T-helper 9 cell (primary cell): ENCODE results near the gene SPTAN1.

Experiments used
- DNase-seq: peaks from one replicate; pipeline ENCODE4 v3.0.0-alpha.2; 2020

Gene SPTAN1

DNA sequence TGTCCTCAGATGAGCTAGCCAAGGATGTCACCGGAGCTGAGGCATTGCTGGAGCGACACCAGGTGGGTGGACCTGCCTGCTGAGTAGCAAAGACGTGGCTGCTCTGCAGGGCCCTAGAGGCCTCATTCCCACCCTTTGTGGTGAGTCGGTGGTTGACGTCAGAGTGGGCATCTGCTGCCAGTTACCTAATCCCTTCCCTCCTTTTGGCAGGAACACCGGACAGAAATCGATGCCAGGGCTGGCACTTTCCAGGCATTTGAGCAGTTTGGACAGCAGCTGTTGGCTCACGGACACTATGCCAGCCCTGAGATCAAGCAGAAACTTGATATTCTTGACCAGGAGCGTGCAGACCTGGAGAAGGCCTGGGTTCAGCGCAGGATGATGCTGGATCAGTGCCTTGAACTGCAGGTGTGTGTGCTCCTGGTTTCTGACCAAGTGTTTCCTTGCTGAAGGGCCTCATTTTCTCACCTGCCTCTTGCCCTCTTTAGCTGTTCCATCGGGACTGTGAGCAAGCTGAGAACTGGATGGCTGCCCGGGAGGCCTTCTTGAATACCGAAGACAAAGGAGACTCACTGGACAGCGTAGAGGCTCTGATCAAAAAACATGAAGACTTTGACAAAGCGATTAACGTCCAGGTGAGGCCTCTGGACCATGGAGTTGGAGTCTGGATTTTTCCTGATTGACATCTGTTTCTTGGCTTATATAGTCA, 55.4 kb downstream of the SPTAN1 start:
- no peak for DNase-seq

- no peak for DNase-seq
These were observed 58.5 kb downstream of the SPTAN1 start for GRCh38 chr9:128610897-128611296.

DNA sequence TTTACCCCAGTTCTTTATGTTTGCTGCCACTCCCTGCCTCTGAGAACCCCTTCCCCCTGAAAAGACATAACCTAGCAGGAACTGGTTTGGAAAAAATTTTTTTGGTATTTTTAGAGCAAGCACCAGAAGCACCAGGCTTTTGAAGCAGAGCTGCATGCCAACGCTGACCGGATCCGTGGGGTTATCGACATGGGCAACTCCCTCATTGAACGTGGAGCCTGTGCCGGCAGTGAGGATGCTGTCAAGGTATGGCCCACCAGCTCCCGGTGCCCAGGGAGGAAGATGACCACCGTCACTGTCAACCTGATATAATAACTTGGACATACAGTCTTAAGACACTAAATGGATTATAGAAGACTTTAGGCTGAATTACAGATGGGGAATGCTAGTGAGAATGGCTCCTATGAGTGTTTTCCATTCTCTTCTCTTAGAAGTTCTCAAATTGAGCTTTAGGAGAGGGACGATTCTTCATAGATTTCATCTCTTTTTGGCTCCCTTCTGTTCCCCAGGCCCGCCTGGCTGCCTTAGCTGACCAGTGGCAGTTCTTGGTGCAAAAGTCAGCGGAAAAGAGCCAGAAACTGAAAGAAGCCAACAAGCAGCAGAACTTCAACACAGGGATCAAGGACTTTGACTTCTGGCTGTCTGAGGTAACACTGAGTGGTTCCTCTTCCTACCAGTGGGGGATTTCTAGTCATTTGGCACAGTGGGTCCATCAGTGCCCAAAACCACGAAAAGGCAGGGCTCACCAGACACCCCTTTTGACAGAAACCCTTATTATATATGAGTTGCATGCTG, 59.4 kb downstream of the SPTAN1 start:
- no peak for DNase-seq

DNA sequence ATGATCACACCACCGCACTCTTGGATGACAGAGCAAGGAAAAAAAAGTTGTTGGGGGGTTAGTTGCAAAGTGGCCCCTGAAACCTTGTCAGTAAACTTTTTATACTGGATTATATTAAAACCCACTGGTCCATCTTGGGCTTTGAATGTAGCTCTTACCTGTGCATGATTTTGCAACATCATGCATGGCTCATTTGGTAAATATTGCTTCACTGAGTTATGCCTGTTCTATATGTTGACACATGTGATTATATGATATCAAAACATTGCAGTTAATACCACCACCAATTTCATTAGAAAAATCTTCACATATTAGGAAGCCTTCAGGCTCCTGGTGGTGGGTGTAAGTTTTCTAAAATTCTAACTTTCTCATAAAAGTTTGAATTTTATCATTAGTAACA, 62.3 kb downstream of the SPTAN1 start:
- DNase-seq, result no peak

DNA sequence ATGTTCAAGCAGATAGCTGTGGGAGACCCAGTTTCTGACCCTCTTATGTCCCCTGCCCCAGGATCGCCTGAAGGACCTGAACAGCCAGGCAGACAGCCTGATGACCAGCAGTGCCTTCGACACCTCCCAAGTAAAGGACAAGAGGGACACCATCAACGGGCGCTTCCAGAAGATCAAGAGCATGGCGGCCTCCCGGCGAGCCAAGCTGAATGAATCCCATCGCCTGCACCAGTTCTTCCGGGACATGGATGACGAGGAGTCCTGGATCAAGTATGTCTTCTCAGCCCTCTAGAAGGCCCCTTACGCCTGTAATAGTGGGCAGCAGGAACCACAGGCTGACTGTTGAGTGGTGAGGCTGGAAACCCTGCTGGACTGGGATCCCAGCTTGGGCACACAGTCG, 63.2 kb downstream of the SPTAN1 start:
- DNase-seq, result no peak

DNA sequence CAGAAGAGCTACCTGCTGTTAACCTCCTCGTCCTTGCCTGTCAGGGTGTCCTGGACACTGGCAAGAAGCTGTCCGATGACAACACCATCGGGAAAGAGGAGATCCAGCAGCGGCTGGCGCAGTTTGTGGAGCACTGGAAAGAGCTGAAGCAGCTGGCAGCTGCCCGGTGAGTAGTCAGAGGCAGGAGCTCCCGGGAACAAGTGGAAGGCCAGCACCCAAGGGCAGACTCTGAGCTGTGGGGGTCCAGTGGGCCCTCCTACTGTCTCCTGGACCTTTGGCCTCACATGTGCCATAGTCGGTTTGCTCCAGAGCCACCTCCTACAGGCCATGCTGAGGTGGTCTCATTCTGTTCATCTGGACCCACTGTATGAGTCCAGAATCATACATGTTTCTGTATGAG, 65.6 kb downstream of the SPTAN1 start:
- no peak for DNase-seq

- no peak for DNase-seq
These were observed 66.7 kb downstream of the SPTAN1 start for GRCh38 chr9:128619127-128619526.

DNA sequence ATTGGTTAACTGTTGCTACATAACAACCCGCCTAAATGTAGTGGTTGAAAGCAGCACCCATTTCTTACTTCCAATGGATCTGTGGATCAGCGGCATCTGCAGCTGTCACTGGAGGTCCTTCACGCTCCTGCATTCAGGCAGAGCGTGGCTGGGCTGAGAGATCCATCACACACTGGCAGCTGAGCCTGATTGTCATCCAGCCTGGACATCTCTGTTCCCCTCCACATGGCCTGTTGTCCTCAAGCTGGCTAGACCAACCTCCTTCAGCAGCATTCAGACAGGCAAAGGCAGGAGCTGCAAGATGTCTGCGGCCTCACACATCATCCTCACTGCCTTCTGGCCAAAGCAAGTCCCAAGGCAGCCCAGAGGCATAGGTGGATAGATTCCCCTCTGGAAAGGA, 67.4 kb downstream of the SPTAN1 start:
- no peak for DNase-seq

DNA sequence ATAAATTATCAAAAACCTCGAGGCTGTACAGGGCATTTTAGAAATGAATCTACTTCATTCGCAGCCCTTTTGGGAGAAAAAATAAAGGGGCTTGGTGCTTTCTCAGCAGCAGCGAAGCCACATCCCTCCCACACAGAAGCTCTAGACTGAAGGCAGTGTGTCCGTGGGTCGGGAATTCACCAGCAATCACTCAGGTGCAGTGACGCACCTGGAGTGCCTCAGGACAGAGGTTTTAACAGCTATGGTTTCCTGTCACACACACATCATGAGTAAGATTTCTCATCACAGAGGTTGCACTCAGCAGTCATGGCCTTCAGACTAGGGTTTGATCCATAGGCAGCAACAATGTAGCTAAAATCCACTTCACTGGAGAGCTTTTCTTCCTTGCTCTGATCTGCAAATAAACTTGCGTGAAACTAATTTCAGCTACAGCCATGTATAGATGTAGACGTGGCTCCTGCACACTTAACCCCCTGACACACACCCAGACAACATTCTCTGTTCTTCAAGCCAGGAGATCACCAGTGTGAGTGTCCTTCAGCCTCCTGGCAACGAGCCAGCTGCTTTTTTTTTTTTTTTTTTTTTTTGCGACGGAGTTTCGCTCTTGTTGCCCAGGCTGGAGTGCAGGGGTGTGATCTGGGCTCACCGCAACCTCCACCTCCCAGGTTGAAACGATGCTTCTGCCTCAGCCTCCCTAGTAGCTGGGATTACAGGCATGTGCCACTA, 69.5 kb downstream of the SPTAN1 start:
- DNase-seq, result no peak

DNA sequence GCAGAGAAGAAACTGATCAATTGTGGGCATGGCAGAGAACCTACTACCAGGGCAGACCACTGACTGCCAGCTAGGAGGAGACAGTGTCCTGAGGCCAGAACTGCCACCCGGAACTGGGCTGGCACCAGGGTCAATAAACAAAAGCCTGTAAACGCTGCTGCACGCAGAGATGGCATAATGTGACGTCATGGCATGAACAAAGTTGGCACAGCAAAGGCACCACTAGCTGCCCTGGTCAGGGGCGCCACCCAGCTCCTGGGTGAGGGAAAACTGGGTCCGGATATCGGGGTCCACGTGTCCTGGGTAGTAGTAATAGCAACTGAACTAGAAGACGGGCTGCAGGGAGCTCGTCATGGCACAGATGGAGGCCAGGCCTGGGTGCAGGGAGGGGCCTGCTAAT, 72.2 kb downstream of the SPTAN1 start:
- DNase-seq, result no peak

DNA sequence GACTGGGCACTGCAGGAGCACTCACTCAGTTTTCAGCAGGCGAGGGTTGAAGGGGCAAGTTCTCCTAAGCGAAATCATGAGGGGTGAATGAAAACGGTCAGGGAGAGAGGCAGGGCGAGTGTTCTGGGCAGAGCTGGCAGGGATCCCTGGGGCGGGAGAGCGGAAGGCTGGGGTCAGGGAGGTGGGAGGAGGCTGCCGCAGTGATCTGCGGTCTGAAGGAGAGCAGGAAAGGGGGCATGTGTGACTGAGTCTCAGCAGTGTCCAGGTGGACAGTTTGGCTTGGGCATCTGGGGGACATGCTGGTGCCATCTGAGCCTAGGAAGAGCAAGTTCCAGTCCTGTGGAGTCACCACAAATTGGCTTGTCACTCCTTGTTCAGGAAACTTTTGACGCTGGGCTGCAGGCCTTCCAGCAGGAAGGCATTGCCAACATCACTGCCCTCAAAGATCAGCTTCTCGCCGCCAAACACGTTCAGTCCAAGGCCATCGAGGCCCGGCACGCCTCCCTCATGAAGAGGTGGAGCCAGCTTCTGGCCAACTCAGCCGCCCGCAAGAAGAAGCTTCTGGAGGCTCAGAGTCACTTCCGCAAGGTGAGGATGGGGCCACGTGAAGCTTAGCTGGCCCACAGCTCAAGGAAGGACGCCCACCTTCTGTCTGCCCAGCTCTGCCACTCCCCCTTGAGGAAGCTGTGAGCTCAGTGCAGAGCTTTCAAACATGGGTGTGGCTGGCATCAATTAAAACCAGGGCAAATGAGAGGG, 73.2 kb downstream of the SPTAN1 start:
- DNase-seq, result no peak

DNA sequence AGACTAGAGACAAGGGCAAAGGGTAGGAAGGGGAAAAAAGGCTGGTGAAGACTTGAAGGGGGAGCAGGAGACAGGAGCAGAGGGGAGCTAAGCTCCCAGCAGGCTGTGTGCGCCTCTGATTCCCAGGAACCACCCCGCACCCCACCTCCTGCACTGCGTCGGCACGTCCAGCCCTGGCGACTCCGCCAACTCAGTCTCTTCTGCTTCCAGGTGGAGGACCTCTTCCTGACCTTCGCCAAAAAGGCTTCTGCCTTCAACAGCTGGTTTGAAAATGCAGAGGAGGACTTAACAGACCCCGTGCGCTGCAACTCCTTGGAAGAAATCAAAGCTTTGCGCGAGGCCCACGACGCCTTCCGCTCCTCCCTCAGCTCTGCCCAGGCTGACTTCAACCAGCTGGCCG, 73.8 kb downstream of the SPTAN1 start:
- no peak for DNase-seq

DNA sequence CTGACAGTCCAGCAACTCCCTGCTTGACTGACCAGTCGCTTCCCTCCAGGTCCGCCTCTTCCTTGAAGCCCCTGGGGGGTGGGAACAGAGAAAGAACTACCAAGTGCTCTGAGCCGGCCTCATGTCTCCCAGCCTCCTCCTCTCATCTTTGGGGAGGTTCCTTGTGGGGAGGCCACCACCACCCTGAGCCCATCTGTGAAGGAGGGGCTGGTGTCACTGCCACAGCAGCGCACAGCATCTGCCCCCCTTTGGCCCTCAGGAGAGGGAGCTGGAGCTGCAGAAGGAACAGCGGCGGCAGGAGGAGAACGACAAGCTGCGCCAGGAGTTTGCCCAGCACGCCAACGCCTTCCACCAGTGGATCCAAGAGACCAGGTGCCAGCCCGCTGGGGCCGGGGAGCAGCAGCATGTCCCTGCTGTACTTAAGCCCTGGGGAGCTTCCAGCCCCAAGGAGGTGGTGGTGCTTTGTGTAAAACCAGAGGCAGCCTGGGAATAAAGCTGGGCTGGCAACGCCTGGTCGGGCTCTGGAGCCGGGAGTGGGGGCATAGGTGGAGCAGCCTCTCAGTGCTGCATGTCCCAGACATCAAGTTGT, 74.8 kb downstream of the SPTAN1 start:
- DNase-seq, result no peak

- no peak for DNase-seq
These were observed 75.5 kb downstream of the SPTAN1 start for GRCh38 chr9:128627906-128628305.

DNA sequence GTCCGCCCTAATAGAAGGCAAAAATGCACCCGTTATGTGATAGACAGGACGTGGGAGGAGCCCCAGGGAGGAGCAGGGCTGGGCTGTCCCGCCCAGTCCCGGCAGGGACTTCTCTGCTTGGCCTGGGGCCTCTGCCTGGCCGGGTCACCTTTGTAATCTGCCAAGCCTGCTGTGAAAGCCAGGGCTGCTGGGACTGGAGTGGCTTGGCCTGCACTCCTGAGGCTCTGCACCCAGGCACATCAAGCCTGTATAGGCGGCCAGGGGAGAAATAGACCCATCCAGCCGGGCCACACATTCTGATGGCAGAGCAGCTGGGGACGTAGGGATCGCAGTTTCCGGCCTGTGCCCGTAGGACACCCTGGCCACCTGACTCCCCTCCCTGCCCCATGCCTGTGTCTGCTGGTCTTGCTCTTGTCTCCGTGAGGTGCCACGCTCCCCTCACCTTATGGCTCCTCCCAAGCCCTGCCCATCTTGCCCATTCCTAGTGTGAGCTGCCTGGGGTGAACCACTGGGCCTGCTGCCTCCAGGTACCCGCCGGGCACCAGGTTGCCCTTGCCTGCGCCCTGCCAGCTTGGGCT, 76.2 kb downstream of the SPTAN1 start:
- no peak for DNase-seq

GRCh38 chr9:128629136-128629535, 76.7 kb downstream of the SPTAN1 start:
- DNase-seq, result no peak

DNA sequence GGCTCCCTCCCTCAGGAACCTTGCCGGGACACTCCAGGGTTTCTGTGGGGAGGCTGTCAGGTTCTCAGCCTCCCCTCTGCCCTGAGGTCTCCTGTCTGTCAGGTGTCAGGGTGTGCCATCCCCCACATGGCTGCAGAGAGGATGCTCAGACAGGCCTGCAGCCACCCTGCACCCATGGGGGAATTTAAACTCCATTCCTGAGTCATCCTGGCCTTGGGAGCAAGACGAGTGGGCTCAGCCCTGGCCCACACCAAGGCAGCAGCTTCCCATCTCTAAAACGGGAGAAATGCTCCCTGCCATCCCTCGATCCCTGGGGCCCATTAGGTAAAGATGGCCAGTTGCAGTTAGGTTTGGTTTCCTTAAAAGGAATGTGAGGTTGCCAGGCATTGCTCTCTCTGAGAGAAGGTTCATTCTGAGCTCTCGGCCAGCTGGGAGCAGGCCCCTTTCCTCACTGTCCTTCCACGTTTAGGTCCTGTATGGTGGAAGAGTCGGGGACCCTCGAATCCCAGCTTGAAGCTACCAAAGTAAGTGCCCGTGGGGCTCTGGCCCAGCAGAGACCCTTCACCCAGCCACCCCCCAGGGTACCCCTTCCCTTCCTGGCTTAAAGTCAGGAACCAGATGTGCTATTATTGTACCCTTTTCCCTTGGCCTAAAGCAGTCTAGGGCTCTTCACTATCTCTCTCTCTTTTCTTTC, 77.6 kb downstream of the SPTAN1 start:
- DNase-seq, result no peak

DNA sequence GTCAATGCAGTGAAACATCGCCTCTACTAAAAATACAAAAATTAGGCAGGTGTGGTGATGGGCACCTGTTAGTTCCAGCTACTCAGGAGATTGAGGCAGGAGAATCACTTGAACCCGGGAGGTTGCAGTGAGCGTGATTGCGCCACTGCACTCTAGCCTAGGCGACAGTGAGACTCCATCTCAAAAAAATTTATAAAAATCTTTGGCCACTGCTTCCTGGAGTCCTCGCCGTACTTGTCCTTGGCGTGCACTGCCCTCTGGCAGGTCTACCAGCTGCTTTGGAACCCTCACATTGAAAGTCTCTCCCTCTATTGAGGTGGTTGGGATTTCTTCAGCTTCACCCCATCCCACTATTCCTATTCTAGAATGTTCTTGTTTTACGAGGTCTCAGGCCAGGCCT, 79.2 kb downstream of the SPTAN1 start:
- no peak for DNase-seq

- DNase-seq, result no peak
These were observed 79.7 kb downstream of the SPTAN1 start for GRCh38 chr9:128632066-128632465.

DNA sequence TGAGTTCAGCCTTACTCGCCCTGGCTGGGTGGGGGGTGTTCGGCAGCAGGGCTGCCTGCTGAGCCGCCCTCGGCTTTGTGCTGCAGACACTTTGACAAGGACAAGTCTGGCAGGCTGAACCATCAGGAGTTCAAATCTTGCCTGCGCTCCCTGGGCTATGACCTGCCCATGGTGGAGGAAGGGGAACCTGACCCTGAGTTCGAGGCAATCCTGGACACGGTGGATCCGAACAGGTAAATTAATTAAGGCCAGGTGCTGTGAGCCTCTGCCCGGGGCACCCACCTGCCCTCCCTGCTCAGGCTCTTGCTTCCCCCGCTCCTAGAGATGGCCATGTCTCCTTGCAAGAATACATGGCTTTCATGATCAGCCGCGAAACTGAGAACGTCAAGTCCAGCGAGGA, 80.1 kb downstream of the SPTAN1 start:
- no peak for DNase-seq

GRCh38 chr9:128633057-128633456, 80.7 kb downstream of the SPTAN1 start:
- no peak for DNase-seq

GRCh38 chr9:128633601-128634000, 81.2 kb downstream of the SPTAN1 start:
- no peak for DNase-seq
